Fibroblast of skin of right quadriceps (primary cell): Measurements from ENCODE around the gene KLC3.

Experiments used
- DNase-seq: peaks from one replicate; pipeline ENCODE4 v3.0.0-alpha.2; 2013

Gene KLC3

GRCh38 chr19:45380107-45380506, 39.6 kb downstream of the KLC3 start:
- no peak for DNase-seq

GRCh38 chr19:45382426-45382825, 41.9 kb downstream of the KLC3 start:
- DNase-seq = no peak

GRCh38 chr19:45385392-45386221, 45.1 kb downstream of the KLC3 start:
- DNase-seq = no peak

- no peak for DNase-seq
Measured at GRCh38 chr19:45391346-45391745, 50.8 kb downstream of the KLC3 start.

- no peak for DNase-seq
Measured at GRCh38 chr19:45391871-45392665, 51.5 kb downstream of the KLC3 start.

GRCh38 chr19:45395821-45396617, 55.5 kb downstream of the KLC3 start:
- DNase-seq = no peak

GRCh38 chr19:45400192-45400591, 59.6 kb downstream of the KLC3 start:
- no peak for DNase-seq
